SKM-1 treated with dmso at 0.1 percent for 144 hours (cell line): ENCODE results near the gene AGMO.

Experiments used
- DNase-seq: peaks from one replicate; lab custom pipeline; 2025; ENCODE audit not compliant: unreplicated experiment; lab: John Stamatoyannopoulos, UW

The AGMO gene

GRCh38 chr7:15504351-15504750, 57.5 kb downstream of the AGMO start:
- DNase-seq, result no peak

GRCh38 chr7:15503603-15504290, 58.1 kb downstream of the AGMO start:
- DNase-seq, result no peak

GRCh38 chr7:15498465-15498864, 63.4 kb downstream of the AGMO start:
- DNase-seq, result no peak

GRCh38 chr7:15495170-15495569, 66.6 kb downstream of the AGMO start:
- DNase-seq, result no peak

- DNase-seq, result no peak
These were observed 67.1 kb downstream of the AGMO start for GRCh38 chr7:15494711-15495110.

- DNase-seq, result no peak
These were observed 70.5 kb downstream of the AGMO start for GRCh38 chr7:15491361-15491760.

GRCh38 chr7:15490291-15490690, 71.5 kb downstream of the AGMO start:
- no peak for DNase-seq

- no peak for DNase-seq
These were observed 72.0 kb downstream of the AGMO start for GRCh38 chr7:15489861-15490260.

GRCh38 chr7:15489383-15489782, 72.4 kb downstream of the AGMO start:
- no peak for DNase-seq

GRCh38 chr7:15488401-15488800, 73.4 kb downstream of the AGMO start:
- DNase-seq, result no peak

- no peak for DNase-seq
These were observed 73.9 kb downstream of the AGMO start for GRCh38 chr7:15487896-15488295.

- DNase-seq, result no peak
These were observed 75.8 kb downstream of the AGMO start for GRCh38 chr7:15485998-15486397.

- DNase-seq, result no peak
These were observed 76.4 kb downstream of the AGMO start for GRCh38 chr7:15485431-15485830.

- no peak for DNase-seq
These were observed 80.7 kb downstream of the AGMO start for GRCh38 chr7:15481132-15481531.

- DNase-seq, result no peak
These were observed 83.4 kb downstream of the AGMO start for GRCh38 chr7:15478401-15478800.

- no peak for DNase-seq
These were observed 85.3 kb downstream of the AGMO start for GRCh38 chr7:15476531-15476918.

GRCh38 chr7:15475808-15476530, 85.8 kb downstream of the AGMO start:
- DNase-seq, result no peak

GRCh38 chr7:15471669-15471950, 90.2 kb downstream of the AGMO start:
- no peak for DNase-seq

- no peak for DNase-seq
These were observed 90.8 kb downstream of the AGMO start for GRCh38 chr7:15470825-15471668.

- no peak for DNase-seq
These were observed 97.1 kb downstream of the AGMO start for GRCh38 chr7:15464667-15465121.

- no peak for DNase-seq
These were observed 97.8 kb downstream of the AGMO start for GRCh38 chr7:15463801-15464666.
